ENCODE data around the gene NME3.

DNA sequence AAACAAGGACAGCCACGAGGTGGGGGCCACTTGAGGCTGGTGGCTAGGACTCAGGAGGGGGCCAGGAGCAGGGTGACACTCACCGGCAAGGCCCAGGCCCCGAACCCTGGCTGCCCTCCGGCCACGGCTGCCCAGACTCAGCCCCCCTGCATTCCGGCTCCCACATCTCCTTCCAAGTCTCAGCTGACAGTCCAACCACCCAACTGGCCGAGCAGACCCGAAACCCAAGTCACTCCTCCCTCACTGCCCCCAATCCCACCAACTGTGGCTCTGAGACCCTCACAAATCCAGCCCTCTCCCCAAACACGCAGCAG lies 45.9 kb upstream of the NME3 start:
- TF ChIP-seq POLR2A (IDR thresholded peaks at IDR 0.05; ENCODE audit: low read length) (no peak), GATA1 (IDR thresholded peaks at IDR 0.05; ENCODE audit: low read depth, low read length) (no peak)
